T-helper 2 cell treated with Interferon-gamma antibody and Interleukin-4, amounts not matched to agents 5 μg/mL and 100 μg/mL, for 36 hours (primary cell): ENCODE data around the gene WSCD2.

Experiments
- DNase-seq: peaks from one replicate; pipeline ENCODE4 v3.0.0; 2021; ENCODE audit warnings: low spot score
- H3K27ac Mint-ChIP-seq: one replicate; pipeline ENCODE4 v1.8.0; 2021; ENCODE audit warnings: mild to moderate bottlenecking, mixed read lengths
- H3K27me3 Mint-ChIP-seq: one replicate; pipeline ENCODE4 v1.8.0; 2021; ENCODE audit warnings: low read depth, mixed read lengths
- H3K36me3 Mint-ChIP-seq: one replicate; pipeline ENCODE4 v1.8.0; 2021; ENCODE audit warnings: low read depth, mixed read lengths
- H3K4me1 Mint-ChIP-seq: one replicate; pipeline ENCODE4 v1.8.0; 2021; ENCODE audit warnings: low read depth, mixed read lengths
- H3K4me3 Mint-ChIP-seq: one replicate; pipeline ENCODE4 v1.8.0; 2022; ENCODE audit warnings: mild to moderate bottlenecking, moderate library complexity, mixed read lengths
- H3K9me3 Mint-ChIP-seq: one replicate; pipeline ENCODE4 v1.8.0; 2021; ENCODE audit warnings: mixed read lengths

Gene WSCD2

GRCh38 chr12:108237272-108237671, 108.2 kb downstream of the WSCD2 start:
- Mint-ChIP-seq H3K4me1 (no peaks in the 10 kb centered on the region), H3K27ac (no peak overlapping the region), H3K4me3 (no peak overlapping the region), H3K27me3 (no peaks in the 10 kb centered on the region), H3K36me3 (no peaks in the 10 kb centered on the region), H3K9me3 (no peaks in the 10 kb centered on the region)
- DNase-seq: no peak

GRCh38 chr12:108238474-108238873, 109.4 kb downstream of the WSCD2 start:
- Mint-ChIP-seq H3K27ac (no peak overlapping the region), H3K27me3 (no peaks in the 10 kb centered on the region), H3K36me3 (no peaks in the 10 kb centered on the region), H3K4me1 (no peaks in the 10 kb centered on the region), H3K4me3 (no peak overlapping the region), H3K9me3 (no peaks in the 10 kb centered on the region)
- DNase-seq: no peak

GRCh38 chr12:108239378-108239777, 110.3 kb downstream of the WSCD2 start:
- no peaks in the 10 kb centered on the region for H3K4me1 Mint-ChIP-seq
- no peak overlapping the region for H3K27ac Mint-ChIP-seq
- no peaks in the 10 kb centered on the region for H3K36me3 Mint-ChIP-seq
- no peaks in the 10 kb centered on the region for H3K9me3 Mint-ChIP-seq
- H3K4me3 Mint-ChIP-seq: no peak overlapping the region
- no peaks in the 10 kb centered on the region for H3K27me3 Mint-ChIP-seq
- DNase-seq: no peak

- Mint-ChIP-seq H3K36me3 (no peaks in the 10 kb centered on the region), H3K4me3 (no peak overlapping the region), H3K9me3 (no peaks in the 10 kb centered on the region), H3K27me3 (no peaks in the 10 kb centered on the region), H3K27ac (no peak overlapping the region), H3K4me1 (no peaks in the 10 kb centered on the region)
- no peak for DNase-seq
Observed at GRCh38 chr12:108240027-108240785, 111.1 kb downstream of the WSCD2 start.

GRCh38 chr12:108240928-108241327, 111.8 kb downstream of the WSCD2 start:
- Mint-ChIP-seq H3K27ac (no peak overlapping the region), H3K4me3 (no peak overlapping the region), H3K36me3 (no peaks in the 10 kb centered on the region), H3K27me3 (no peaks in the 10 kb centered on the region), H3K4me1 (no peaks in the 10 kb centered on the region), H3K9me3 (no peaks in the 10 kb centered on the region)
- no peak for DNase-seq

DNA sequence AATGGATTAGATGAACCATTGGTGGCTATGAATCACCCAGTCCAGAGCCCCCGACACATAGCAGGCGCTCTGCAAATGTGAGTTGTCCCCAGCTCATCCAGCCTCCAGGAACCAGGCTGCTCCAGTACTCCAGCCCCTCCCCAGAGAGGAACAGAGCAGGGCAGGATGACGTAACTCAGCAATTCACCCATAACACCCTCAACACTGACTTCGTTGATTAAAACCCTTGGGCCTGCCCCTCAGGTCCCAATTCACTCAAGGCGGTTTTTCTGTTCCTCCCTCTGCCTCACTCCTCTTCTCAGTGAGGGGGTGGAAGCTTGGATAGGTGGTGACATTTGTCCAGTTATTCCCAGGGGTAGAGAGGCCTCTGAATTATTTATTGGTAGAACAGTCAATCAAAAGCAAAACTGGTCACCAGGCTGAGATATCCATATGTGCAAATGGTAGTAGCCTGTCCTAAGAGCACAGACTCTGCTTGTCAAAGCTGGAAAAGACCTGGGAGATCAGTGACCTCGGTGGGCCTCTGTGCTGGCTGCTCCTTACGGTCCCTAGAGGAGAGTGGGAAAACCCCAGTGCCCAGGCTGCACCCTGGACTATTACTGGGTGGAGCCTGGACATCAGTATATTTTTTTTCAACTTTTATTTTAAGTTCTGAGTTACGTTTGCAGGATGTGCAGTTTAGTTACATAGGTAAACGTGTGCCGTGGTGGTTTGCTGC, 113.1 kb downstream of the WSCD2 start:
- H3K9me3 Mint-ChIP-seq: no peaks in the 10 kb centered on the region
- no peak overlapping the region for H3K27ac Mint-ChIP-seq
- no peak overlapping the region for H3K4me3 Mint-ChIP-seq
- no peak for DNase-seq
- no peaks in the 10 kb centered on the region for H3K36me3 Mint-ChIP-seq
- no peaks in the 10 kb centered on the region for H3K4me1 Mint-ChIP-seq
- no peaks in the 10 kb centered on the region for H3K27me3 Mint-ChIP-seq

- Mint-ChIP-seq H3K27me3 (no peaks in the 10 kb centered on the region), H3K4me1 (no peaks in the 10 kb centered on the region), H3K36me3 (no peaks in the 10 kb centered on the region), H3K9me3 (no peaks in the 10 kb centered on the region), H3K27ac (no peak overlapping the region), H3K4me3 (no peak overlapping the region)
- no peak for DNase-seq
Observed at GRCh38 chr12:108247130-108247529, 118.0 kb downstream of the WSCD2 start.

DNA sequence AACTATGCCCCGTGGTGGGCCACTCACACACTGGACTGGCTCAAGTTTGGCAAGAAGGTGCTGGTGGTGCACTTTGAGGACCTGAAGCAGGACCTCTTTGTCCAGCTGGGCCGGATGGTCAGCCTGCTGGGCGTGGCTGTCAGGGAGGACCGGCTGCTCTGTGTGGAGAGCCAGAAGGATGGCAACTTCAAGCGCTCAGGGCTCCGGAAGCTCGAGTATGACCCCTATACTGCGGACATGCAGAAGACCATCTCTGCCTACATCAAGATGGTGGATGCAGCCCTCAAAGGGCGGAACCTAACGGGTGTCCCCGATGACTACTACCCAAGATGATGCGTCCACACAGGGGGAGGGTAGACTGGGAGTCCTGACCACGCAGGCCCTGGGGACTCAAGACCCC, 118.9 kb downstream of the WSCD2 start:
- no peaks in the 10 kb centered on the region for H3K27me3 Mint-ChIP-seq
- no peaks in the 10 kb centered on the region for H3K9me3 Mint-ChIP-seq
- no peaks in the 10 kb centered on the region for H3K4me1 Mint-ChIP-seq
- H3K4me3 Mint-ChIP-seq: no peak overlapping the region
- H3K36me3 Mint-ChIP-seq: no peaks in the 10 kb centered on the region
- H3K27ac Mint-ChIP-seq: no peak overlapping the region
- no peak for DNase-seq

GRCh38 chr12:108252523-108252922, 123.4 kb downstream of the WSCD2 start:
- DNase-seq: no peak
- no peaks in the 10 kb centered on the region for H3K36me3 Mint-ChIP-seq
- H3K9me3 Mint-ChIP-seq: no peaks in the 10 kb centered on the region
- H3K27me3 Mint-ChIP-seq: no peaks in the 10 kb centered on the region
- H3K4me1 Mint-ChIP-seq: peaks cover 2% of the 10 kb centered on the region
- H3K4me3 Mint-ChIP-seq: no peak overlapping the region
- no peak overlapping the region for H3K27ac Mint-ChIP-seq

- Mint-ChIP-seq H3K4me1 (peaks cover 2% of the 10 kb centered on the region), H3K36me3 (no peaks in the 10 kb centered on the region), H3K9me3 (no peaks in the 10 kb centered on the region), H3K27ac (no peak overlapping the region), H3K4me3 (no peak overlapping the region), H3K27me3 (no peaks in the 10 kb centered on the region)
- no peak for DNase-seq
Observed at GRCh38 chr12:108253540-108253939, 124.5 kb downstream of the WSCD2 start.

- H3K4me1 Mint-ChIP-seq: peaks cover 2% of the 10 kb centered on the region
- H3K36me3 Mint-ChIP-seq: no peaks in the 10 kb centered on the region
- DNase-seq: no peak
- H3K27ac Mint-ChIP-seq: no peak overlapping the region
- no peaks in the 10 kb centered on the region for H3K27me3 Mint-ChIP-seq
- H3K9me3 Mint-ChIP-seq: no peaks in the 10 kb centered on the region
- no peak overlapping the region for H3K4me3 Mint-ChIP-seq
Observed at GRCh38 chr12:108254030-108254429, 124.9 kb downstream of the WSCD2 start.

DNA sequence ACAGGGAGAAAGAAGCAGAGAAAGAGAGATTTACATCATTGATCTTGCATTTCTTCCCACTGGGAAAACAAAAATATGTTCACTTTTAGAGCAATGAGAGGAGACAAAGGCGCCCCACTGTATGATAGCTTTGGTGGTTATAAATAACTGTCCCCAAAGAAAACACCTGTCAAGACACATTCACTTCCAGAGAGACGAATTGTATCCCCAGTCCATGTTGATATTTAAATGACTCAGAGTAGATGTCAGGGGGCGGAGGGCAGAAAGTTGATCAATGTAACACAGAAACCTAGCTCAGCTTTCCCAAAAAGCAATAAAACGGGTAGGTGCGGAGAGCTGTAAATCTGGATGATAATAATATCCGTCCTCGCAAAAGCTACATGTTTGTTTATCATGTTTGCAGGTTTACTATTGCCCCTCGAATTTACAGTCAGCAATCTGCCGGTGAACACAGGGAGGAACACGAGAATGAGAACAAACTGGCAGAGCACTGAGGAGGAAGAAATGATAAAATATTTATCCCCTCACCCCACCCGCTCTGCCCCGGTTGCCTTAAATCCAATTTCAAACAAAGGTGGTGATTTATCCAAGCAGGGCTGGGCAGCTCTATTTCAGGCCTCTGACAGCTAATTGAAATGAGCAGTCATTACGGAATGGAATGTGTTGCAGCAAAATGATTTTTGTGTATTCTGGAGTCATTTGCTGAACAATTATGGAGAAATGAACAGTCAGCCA, 125.6 kb downstream of the WSCD2 start:
- no peak for DNase-seq
- Mint-ChIP-seq H3K36me3 (no peaks in the 10 kb centered on the region), H3K4me1 (peaks cover 2% of the 10 kb centered on the region), H3K27ac (no peak overlapping the region), H3K4me3 (no peak overlapping the region), H3K27me3 (no peaks in the 10 kb centered on the region), H3K9me3 (peaks cover 4% of the 10 kb centered on the region)

GRCh38 chr12:108255252-108255602, 126.1 kb downstream of the WSCD2 start:
- Mint-ChIP-seq H3K36me3 (no peaks in the 10 kb centered on the region), H3K27ac (no peak overlapping the region), H3K4me1 (peaks cover 2% of the 10 kb centered on the region), H3K27me3 (no peaks in the 10 kb centered on the region), H3K4me3 (no peak overlapping the region), H3K9me3 (peaks cover 10% of the 10 kb centered on the region)
- no peak for DNase-seq

DNA sequence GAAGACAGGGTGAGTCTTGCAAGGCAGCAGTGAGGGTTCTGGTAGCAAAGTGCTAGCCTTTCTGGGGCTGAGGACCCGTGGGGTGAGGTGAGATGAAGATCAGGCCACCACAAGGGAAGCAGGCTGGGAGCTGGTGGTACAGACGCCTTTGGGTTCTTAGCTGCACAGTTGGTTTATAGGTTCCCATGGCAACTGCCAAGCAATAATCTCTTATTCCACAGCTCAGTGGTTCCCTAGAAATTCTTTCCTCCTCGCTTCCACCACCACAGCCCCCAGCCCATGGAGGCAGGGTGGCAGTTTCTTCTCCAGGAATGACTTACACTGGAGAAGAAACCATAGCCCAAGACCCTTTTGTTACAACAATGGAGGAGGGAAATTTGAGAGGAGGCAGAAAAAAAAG, 127.9 kb downstream of the WSCD2 start:
- Mint-ChIP-seq H3K9me3 (peaks cover 16% of the 10 kb centered on the region), H3K4me1 (peaks cover 2% of the 10 kb centered on the region), H3K4me3 (no peak overlapping the region), H3K27me3 (no peaks in the 10 kb centered on the region), H3K27ac (no peak overlapping the region), H3K36me3 (no peaks in the 10 kb centered on the region)
- no peak for DNase-seq
